CD14-positive monocyte (primary cell): Measurements from ENCODE around the gene RBFOX2. TPM values are rescaled to one million over a fixed set of nuclear protein-coding genes. Genes with fewer than 3 reads are reported as not detected.

ENCODE experiments used
- DNase-seq, 3 donors: peaks; one replicate each; pipeline ENCODE4 v3.0.0-alpha.2; 2011 to 2022
- H2AFZ ChIP-seq: 2 replicates; pipeline ENCODE4 v1.6.0; 2012; ENCODE audit warnings: mild to moderate bottlenecking, low read depth, low read length, inconsistent platforms; ENCODE audit not compliant: insufficient read depth, poor library complexity, severe bottlenecking
- H3K27ac ChIP-seq, 2 donors: 1 replicate in 1 of 2; 2 replicates in 1 of 2; pipeline ENCODE4 v1.5.1; 2012 to 2013; ENCODE audit warnings: low read length in 2 of 2, control low read depth in 1 of 2, inconsistent platforms in 1 of 2, low read depth in 1 of 2, mild to moderate bottlenecking in 1 of 2
- H3K27me3 ChIP-seq, 2 donors: one replicate each; pipeline versions ENCODE4 v1.6.0 to v1.6.1; 2011 to 2013; ENCODE audit warnings: low read length in 2 of 2; ENCODE audit not compliant: control insufficient read depth in 2 of 2, insufficient read depth in 2 of 2
- H3K36me3 ChIP-seq, 2 donors: replicated peaks in 1 of 2; 1 replicate in 1 of 2; 2 replicates in 1 of 2; pipeline versions ENCODE4 v1.5.1 to v1.6.1; 2012 to 2013; ENCODE audit warnings: low read length in 2 of 2, control low read depth in 1 of 2, inconsistent platforms in 1 of 2, mild to moderate bottlenecking in 1 of 2; ENCODE audit not compliant: insufficient read depth in 2 of 2, control insufficient read depth in 1 of 2
- H3K4me1 ChIP-seq, 2 donors: 1 replicate in 1 of 2; 2 replicates in 1 of 2; pipeline versions ENCODE4 v1.5.1 to v1.6.1; 2012 to 2013; ENCODE audit warnings: low read length in 2 of 2, control low read depth in 1 of 2, inconsistent platforms in 1 of 2, mild to moderate bottlenecking in 1 of 2, moderate library complexity in 1 of 2; ENCODE audit not compliant: insufficient read depth in 2 of 2, control insufficient read depth in 1 of 2
- H3K4me2 ChIP-seq: replicated peaks from 2 replicates; pipeline ENCODE3; 2012; ENCODE audit warnings: low read length, moderate library complexity, mild to moderate bottlenecking; ENCODE audit not compliant: poor library complexity, severe bottlenecking; ENCODE audit errors: extremely low read depth
- H3K4me3 ChIP-seq, 3 experiments: fragments of 200-600 bp in 1 of 3; sonication (generic) in 1 of 3; replicated peaks in 1 of 3; 1 replicate in 2 of 3; 2 replicates in 1 of 3; pipeline ENCODE4 v1.5.1; 2011 to 2013; ENCODE audit warnings: low read length in 3 of 3, mild to moderate bottlenecking in 3 of 3, control low read depth in 2 of 3, low read depth in 2 of 3, inconsistent platforms in 1 of 3, moderate library complexity in 1 of 3
- H3K79me2 ChIP-seq: 2 replicates; pipeline ENCODE4 v1.6.0; 2012; ENCODE audit warnings: mild to moderate bottlenecking, control low read depth, inconsistent platforms, low read length, moderate library complexity; ENCODE audit not compliant: insufficient read depth
- H3K9ac ChIP-seq: 2 replicates; pipeline ENCODE4 v1.6.0; 2017; ENCODE audit warnings: low read length, mild to moderate bottlenecking; ENCODE audit not compliant: insufficient read depth, poor library complexity, severe bottlenecking
- H3K9me3 ChIP-seq, 2 donors: replicated peaks in 1 of 2; 1 replicate in 1 of 2; 2 replicates in 1 of 2; pipeline versions ENCODE4 v1.5.1 to v1.6.1; 2012 to 2013; ENCODE audit warnings: low read length in 2 of 2, control low read depth in 1 of 2; ENCODE audit not compliant: control insufficient read depth in 1 of 2, insufficient read depth in 1 of 2
- H4K20me1 ChIP-seq: 2 replicates; pipeline ENCODE4 v1.6.0; 2012; ENCODE audit warnings: mild to moderate bottlenecking, low read length, control low read depth, moderate library complexity; ENCODE audit not compliant: insufficient read depth
- H3K27ac Mint-ChIP-seq, 7 donors: one replicate each; pipeline ENCODE4 v1.8.0; 2020; ENCODE audit warnings: mild to moderate bottlenecking in 7 of 7, mixed read lengths in 7 of 7, moderate library complexity in 6 of 7, inconsistent platforms in 2 of 7
- H3K27me3 Mint-ChIP-seq, 3 donors: one replicate each; pipeline ENCODE4 v1.8.0; 2021 to 2022; ENCODE audit warnings: low read depth in 3 of 3, mild to moderate bottlenecking in 3 of 3, mixed read lengths in 3 of 3, moderate library complexity in 3 of 3, inconsistent platforms in 1 of 3
- H3K36me3 Mint-ChIP-seq, 2 donors: one replicate each; pipeline ENCODE4 v1.8.0; 2020; ENCODE audit warnings: mixed read lengths in 2 of 2, inconsistent platforms in 1 of 2, mild to moderate bottlenecking in 1 of 2
- H3K4me1 Mint-ChIP-seq: one replicate; pipeline ENCODE4 v1.8.0; 2020; ENCODE audit warnings: mild to moderate bottlenecking, mixed read lengths
- H3K4me3 Mint-ChIP-seq, 2 donors: one replicate each; pipeline ENCODE4 v1.8.0; 2020; ENCODE audit warnings: mild to moderate bottlenecking in 2 of 2, mixed read lengths in 2 of 2, moderate library complexity in 1 of 2
- H3K9me3 Mint-ChIP-seq, 7 donors: one replicate each; pipeline ENCODE4 v1.8.0; 2020 to 2022; ENCODE audit warnings: mixed read lengths in 7 of 7, mild to moderate bottlenecking in 6 of 7, moderate library complexity in 6 of 7, inconsistent platforms in 2 of 7
- whole genome bisulfite sequencing: methylation state at CpG from one replicate; pipeline ENCODE4 v1.1.5; 2013; ENCODE audit warnings: missing lambda C conversion rate; ENCODE audit not compliant: insufficient coverage; 5-methylcytosine and 5-hydroxymethylcytosine counted together
- intact Hi-C, 2 donors: fragments of 100-400 bp; cut with micrococcal nuclease; formaldehyde crosslinking; loops; one replicate each; pipeline versions ENCODE4 v1.15.0 to v1.15.1; 2023
- polyA plus RNA-seq, 3 donors: library from polyadenylated mRNA; depleted of rRNA in 1 of 3; unstranded in 2 of 3; stranded (reverse) in 1 of 3; fragments of 300-500 nt in 2 of 3; fragments of >200 nt in 1 of 3; fragmentation: Illumina TruSeq in 2 of 3; gene quantifications; 1 replicate in 2 of 3; 2 replicates in 1 of 3; pipeline ENCODE4 v1.2.3, GENCODE V29; 2012 to 2021
- TF ChIP-seq, protein P1 (sequence below): fragments of 200-600 bp; IDR thresholded peaks from one replicate; pipeline ENCODE4 v1.8.0; 2022; ENCODE audit warnings: antibody characterized with exemption, mild to moderate bottlenecking

The RBFOX2 gene
- polyA plus RNA-seq, 3 donors, result not detected

DNA sequence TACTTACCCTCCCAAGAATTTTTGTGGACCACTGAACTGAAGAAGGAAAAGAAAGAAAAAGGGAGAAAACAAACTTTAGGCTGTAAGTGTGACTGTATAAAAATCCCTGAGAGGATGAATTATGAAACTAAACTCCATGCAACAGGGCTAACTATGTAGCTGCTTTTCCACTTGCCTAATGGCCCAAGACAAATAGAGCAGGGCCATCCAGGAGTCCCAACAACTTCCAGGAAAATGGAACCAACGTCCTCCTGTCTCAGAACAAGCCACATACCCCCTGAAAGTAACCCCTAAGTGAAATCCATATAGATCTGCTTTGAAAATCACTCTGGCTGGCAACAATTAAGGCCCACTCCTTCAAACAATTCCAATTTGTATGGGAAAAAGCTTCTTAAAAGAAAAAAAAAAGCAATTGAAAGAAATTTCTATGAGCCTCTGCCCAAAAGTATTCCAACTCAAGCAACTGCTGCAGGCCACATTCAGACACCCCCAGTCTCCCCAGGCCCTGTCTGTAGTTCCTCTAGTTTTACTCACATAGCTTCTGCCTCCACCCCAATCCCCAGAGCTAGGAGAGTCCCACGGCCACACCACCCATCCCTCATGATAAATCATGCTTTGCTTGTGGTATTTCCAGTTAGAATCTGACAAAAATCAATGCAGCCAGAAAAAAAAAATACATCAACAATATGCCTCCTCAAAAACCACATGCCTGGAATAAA is 12.7 kb downstream of the RBFOX2 start:
- Mint-ChIP-seq H3K4me3 (no peak overlapping the region), H3K9me3 (peaks cover 0 to 2% (median 0%) of the 10 kb centered on the region in 7 donors), H3K36me3 (no peaks in the 10 kb centered on the region), H3K4me1 (peaks cover 3% of the 10 kb centered on the region), H3K27me3 (peaks cover 0 to 5% (median 1%) of the 10 kb centered on the region in 3 donors), H3K27ac (no peak overlapping the region)
- Histone ChIP-seq H2AFZ (no peak overlapping the region), H3K4me3 (no peak overlapping the region), H4K20me1 (no peaks in the 10 kb centered on the region), H3K9me3 (no peaks in the 10 kb centered on the region), H3K4me1 (no peaks in the 10 kb centered on the region), H3K36me3 (no peaks in the 10 kb centered on the region), H3K9ac (no peak overlapping the region), H3K79me2 (no peaks in the 10 kb centered on the region), H3K27me3 (no peaks in the 10 kb centered on the region), H3K4me2 (no peak overlapping the region), H3K27ac (no peak overlapping the region)
- DNase-seq, result no peak
- intact Hi-C loops, result no loop called here
- whole genome bisulfite sequencing, result 43% methylated on average over 1 of the region's 2 CpGs
- TF ChIP-seq, protein P1, sequence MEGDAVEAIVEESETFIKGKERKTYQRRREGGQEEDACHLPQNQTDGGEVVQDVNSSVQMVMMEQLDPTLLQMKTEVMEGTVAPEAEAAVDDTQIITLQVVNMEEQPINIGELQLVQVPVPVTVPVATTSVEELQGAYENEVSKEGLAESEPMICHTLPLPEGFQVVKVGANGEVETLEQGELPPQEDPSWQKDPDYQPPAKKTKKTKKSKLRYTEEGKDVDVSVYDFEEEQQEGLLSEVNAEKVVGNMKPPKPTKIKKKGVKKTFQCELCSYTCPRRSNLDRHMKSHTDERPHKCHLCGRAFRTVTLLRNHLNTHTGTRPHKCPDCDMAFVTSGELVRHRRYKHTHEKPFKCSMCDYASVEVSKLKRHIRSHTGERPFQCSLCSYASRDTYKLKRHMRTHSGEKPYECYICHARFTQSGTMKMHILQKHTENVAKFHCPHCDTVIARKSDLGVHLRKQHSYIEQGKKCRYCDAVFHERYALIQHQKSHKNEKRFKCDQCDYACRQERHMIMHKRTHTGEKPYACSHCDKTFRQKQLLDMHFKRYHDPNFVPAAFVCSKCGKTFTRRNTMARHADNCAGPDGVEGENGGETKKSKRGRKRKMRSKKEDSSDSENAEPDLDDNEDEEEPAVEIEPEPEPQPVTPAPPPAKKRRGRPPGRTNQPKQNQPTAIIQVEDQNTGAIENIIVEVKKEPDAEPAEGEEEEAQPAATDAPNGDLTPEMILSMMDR, result no peak

DNA sequence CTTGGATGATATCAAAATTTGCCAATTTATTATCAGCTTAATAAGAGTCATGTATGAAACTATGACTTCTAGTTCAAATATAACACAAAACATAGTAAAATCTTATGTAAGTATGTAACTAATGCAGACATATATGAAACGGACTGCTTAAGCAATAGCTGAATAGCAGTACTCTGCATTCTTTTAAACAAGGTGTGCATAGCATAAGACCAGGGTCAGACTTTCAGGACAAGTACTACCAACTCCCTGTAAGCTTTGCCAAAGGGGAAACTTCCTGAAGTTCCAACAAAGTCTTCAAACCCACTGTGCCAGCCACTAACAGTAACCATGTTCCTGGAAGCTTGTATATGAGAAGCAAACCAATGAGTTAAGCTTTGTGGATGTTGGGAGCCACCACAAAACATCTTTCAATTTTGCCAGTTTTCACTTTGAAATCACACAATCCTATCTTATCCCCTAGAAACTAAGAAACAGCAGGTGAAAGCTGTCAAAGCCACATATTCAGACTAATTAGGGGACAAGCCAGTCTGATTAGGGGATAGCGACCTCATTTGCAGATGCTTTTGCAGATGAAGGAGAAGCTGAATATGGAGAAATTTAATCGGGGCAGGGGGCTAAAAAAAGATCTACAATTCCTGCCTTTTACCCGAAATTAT is 13.3 kb downstream of the RBFOX2 start:
- intact Hi-C loops, result no loop called here
- H3K36me3 ChIP-seq, result no peaks in the 10 kb centered on the region
- H3K4me3 Mint-ChIP-seq, result no peak overlapping the region
- H3K27ac ChIP-seq, result no peak overlapping the region
- H3K9ac ChIP-seq, result no peak overlapping the region
- peaks cover 3% of the 10 kb centered on the region for H3K4me1 Mint-ChIP-seq
- peaks cover 0 to 2% (median 0%) of the 10 kb centered on the region in 7 donors for H3K9me3 Mint-ChIP-seq
- H3K4me3 ChIP-seq, result no peak overlapping the region
- no peaks in the 10 kb centered on the region for H3K27me3 ChIP-seq
- TF ChIP-seq, protein P1, result no peak
- H3K4me2 ChIP-seq, result no peak overlapping the region
- no CpG with 5 or more reads among the region's 4 CpGs for WGBS
- H3K27me3 Mint-ChIP-seq, result peaks cover 0 to 5% (median 1%) of the 10 kb centered on the region in 3 donors
- H3K27ac Mint-ChIP-seq, result no peak overlapping the region
- no peaks in the 10 kb centered on the region for H3K79me2 ChIP-seq
- H3K4me1 ChIP-seq, result no peaks in the 10 kb centered on the region
- DNase-seq, result no peak
- H2AFZ ChIP-seq, result no peak overlapping the region
- H4K20me1 ChIP-seq, result no peaks in the 10 kb centered on the region
- H3K9me3 ChIP-seq, result no peaks in the 10 kb centered on the region
- H3K36me3 Mint-ChIP-seq, result no peaks in the 10 kb centered on the region
